Activated CD8-positive, alpha-beta memory T cell treated with anti-CD3 and anti-CD28 coated beads for 36 hours (primary cell): ENCODE results near the gene SMG7. TPM values are rescaled to one million over a fixed set of nuclear protein-coding genes. Genes with fewer than 3 reads are reported as not detected.

ENCODE experiments used
- CTCF ChIA-PET: fragments of 350-600 bp; sonication (Branson Sonifier 250); formaldehyde crosslinking; loops from one replicate; lab custom pipeline; 2021; ENCODE audit warnings: antibody characterized with exemption; lab: Charles Lee
- POLR2A ChIA-PET: fragments of 350-600 bp; sonication (Branson Sonifier 250); formaldehyde crosslinking; loops from one replicate; lab custom pipeline; 2021; ENCODE audit warnings: antibody characterized with exemption; lab: Charles Lee
- total RNA-seq, 2 experiments: library from RNA; stranded (reverse); gene quantifications; one replicate each; pipeline ENCODE4 v1.2.3, GENCODE V29; 2021

The SMG7 gene
- total RNA-seq, 2 experiments from 2014 or later = 72.3 to 75.9 TPM

DNA sequence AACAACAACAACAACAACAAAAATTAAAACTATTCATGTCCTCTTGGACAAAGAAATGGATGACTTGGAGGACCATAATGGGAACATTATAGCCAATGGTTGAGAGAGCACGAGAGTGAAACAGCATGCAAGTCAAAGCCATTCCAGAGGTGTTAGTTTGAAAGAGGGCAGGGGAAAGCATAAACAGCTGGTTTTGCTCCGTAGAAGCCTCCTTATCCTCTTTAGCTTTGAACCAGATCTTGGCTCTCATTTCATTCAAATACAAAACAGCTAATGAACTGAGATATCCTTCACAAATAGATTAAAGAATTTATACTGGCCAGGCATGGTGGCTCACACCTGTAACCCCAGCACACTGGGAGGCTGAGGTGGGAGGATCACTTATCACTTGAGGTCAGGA is 8.7 kb upstream of the SMG7 start:
- ChIA-PET CTCF (no interaction called here), POLR2A (no interaction called here)

DNA sequence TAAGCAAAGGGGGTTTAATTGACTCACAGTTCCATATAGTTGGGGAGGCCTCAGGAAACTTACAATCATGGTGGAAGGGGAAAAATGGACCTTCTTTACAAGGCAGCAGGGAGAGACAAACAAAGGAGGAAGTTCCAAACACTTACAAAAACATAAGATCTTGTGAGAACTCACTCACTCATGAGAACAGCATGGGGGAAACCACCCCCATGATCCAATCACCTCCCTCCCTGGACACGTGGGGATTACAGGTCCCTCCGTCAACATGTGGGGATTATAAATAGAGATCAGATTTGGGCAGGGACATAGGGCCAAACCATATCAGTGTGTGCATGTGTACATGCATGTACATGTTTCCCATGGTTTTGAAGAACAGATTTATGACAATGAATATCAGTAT is 5.5 kb upstream of the SMG7 start:
- ChIA-PET POLR2A (no interaction called here), CTCF (no interaction called here)

DNA sequence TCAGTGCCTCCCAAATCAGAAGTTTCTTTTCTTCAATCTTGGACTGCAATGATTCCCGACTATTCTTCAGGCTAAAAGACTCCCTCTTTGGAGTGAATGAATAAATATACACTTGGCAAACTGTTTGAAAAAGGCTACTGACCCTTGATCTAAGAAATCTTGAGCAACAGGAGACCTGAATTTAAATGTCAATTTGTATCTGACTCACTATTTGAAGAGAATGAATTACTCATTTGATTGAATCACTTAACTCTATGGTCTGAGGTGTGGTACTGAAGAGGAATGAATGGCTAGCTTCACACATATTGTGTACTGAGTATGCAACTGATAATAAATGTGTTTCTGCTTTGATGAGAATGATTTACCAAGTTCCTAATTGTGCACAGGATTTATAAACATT is 4.6 kb upstream of the SMG7 start:
- CTCF ChIA-PET = no interaction called here
- POLR2A ChIA-PET = no interaction called here

DNA sequence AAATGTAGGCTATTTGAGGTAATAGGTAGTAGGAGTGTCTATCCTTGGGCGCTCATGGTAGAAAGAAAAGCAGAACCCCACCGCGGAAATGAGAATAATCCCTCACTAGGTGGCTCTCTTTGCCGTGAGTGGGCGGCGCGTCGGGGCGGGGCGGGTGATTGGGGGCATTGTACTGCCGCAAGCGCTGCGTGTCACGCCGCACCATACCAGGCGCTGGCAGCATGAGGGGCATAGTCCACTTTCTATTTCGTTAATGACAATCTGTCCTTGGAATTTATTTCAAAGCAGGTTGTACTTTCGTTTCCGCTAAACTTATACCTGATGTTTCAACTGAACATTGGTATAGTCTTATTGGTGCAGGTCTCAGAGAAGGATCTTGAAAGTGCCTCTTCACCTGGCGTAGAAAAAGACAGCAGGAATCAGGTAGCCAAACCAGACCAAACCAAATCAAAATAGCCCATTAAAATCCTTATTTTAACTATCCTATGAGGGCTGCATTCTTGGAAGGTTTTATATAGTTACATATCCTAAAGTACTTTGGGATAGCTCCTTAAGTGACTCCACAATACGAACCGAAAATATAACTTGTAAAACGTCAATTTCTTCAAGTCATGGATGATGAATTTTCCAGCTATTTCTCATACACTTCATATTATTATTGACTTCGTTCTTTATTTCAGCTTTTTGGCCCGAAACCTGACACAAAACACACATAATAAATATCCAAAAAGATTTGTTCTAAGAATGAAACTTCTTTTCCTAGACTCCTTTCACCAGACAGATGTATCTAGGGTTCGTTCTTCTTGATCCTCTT is 1.9 kb upstream of the SMG7 start:
- ChIA-PET CTCF (interaction anchor here (0.7 kb wide), 1 partner anchor 36 kb away, joined by 3 read pairs; no protein-coding TSS in a partner anchor), POLR2A (no interaction called here)

DNA sequence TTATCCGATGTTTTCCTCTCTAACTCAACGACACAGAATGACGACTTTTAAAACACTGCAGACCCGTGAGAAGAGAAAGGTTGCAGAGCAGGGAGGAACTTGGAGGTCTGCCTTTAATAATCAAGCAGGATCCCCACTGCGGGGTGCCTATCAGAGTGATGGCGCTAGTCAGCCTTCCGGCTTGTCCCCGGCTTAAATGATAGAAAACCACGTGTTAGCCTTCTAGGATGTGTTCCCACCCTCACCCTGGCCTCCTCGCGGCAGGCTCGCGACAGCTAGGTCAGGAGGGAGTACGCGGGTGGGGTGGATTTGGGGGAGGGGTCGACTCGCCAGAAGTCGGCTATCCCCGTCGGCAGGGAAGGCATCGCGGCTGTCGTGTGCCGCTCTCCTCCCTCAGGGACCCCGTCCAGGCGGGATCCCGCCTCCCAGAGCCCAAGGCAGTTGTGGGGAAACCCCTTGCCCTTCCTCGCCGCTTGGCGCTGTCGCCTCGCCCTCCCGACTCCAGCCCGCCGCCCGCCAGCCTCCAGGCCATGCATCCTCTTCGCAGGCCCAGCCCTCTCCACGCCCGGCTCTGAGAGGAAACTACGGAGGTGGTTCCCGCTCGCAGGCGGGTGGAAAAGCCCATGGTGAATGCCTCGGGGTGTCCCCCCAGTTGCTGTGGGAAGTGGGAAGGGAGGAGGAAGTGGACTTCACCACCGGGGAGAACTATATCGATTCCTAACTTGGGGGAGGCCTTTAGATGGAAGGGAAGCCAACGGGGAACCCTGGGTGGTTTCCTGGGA is 1.1 kb upstream of the SMG7 start:
- CTCF ChIA-PET = interaction anchor here (0.6 to 0.7 kb wide), 2 partner anchors 35 to 50 kb away, joined by 3 read pairs; no protein-coding TSS in a partner anchor
- POLR2A ChIA-PET = interaction anchor here (1.2 kb wide), 1 partner anchor 163 kb away, joined by 7 read pairs; no protein-coding TSS in a partner anchor

DNA sequence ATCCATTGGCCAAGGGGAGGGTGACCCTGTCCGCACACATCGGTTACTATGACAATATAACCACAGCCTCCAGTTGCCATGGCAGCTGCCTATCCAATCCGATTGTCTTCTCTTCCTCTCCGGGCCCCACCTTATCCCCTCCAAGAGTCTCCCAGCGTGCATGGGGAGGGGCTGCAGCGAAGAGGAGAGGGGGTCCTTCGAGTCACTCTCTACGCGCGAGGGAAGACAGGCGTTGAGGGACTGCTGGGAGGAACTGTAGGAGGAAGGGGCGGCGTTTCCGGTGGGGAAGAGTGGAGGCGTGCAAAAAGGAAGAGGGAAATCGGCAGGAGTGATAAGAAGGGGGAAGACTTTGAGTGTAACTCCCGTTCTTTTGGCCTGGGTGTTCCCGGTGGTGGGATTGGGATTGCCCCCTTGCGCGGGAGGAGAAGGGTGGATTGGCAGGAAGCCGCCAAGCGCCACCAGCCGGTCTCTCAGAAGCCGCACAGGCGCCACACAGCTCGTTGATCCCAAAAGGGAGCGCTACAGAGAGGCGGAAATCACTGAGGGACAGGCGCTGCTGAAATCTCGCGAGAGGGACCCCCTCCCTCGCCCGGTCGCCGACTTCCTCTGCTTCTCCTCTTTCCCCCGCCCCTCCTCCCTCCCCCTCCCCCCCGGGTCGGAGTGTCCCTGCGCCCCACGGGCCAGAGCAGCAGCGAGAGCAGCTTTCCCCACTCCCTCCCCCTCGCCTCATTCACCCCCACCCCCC is 384 bp upstream of the SMG7 start:
- CTCF ChIA-PET = interaction anchor here (0.6 kb wide), 1 partner anchor 50 kb away, joined by 3 read pairs; no protein-coding TSS in a partner anchor
- POLR2A ChIA-PET = interaction anchor here (1.2 kb wide), 1 partner anchor 163 kb away, joined by 7 read pairs; no protein-coding TSS in a partner anchor

DNA sequence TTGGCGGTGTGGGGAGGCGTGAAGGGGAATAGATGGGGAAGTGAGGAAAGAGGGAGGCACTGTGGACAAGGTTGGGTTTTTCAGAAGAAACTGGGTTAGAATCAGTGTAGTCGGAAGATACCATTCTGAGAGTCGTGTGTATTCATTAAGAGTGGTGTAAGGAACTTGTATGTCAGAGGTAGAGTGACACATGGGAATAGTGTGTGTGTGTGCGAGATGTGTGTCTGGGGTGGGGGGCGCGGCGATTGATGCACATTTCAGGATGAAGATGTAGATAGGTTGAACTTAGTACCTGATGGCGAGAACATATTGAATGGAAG is 878 bp downstream of the SMG7 start:
- POLR2A ChIA-PET = no interaction called here
- CTCF ChIA-PET = no interaction called here

DNA sequence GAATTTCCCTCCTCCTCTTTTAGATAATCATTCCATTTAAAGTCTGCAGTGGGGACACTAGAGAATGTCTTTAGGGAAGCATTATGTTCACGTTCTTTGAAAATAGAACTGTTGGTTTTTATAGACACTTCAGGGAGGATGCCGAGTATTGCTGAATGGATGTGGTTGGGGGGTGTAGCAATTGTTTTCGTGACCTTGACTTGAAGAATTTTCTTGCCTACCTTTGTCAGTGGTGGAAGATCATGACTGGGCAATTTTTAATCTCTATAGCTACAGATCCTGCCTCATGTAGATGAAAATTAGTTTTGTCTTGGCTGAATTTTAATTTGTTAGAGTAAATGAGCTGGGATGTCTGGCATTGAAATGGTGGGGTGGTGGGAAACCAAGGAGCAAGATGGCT is 3.8 kb downstream of the SMG7 start:
- ChIA-PET POLR2A (no interaction called here), CTCF (no interaction called here)

DNA sequence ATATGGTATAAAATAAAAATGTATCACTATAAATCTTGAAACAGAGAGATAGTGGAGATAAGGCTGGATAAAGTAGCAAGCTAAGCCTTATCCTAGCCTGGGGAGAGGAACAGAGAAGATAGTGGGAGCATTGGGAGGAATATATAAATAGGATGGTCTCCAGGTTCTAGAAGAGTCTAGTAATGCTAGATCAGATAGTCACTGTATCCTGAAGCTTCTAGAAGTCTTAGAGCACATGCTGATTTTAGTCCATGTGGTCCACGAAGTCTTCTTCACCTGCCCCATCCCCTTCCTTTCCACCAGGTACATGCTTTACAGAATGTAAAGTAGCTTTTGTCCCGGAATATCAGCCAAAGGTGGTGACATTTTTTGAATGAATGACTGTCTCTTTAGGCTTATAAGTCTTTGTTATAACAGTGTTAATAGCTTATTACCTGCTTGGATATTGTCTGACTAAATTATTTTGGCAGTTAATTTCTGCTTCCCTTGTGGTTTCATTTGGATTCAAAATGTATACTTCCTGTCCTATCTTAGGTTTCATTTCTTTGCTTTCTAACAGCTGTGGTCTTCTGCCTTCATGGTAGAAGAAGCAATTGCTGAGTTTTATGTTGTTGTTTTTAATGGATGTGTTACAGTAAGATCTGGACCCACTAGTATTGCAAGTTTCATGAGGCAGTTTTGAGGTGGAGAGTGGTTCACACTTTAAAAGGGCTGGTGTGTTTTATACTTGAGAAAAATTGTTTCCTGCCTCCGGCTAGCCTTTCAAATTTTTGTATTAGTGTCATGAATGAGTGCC is 5.9 kb downstream of the SMG7 start:
- ChIA-PET POLR2A (no interaction called here), CTCF (interaction anchor here (0.6 kb wide), 1 partner anchor 28 kb away, joined by 3 read pairs; no protein-coding TSS in a partner anchor)

DNA sequence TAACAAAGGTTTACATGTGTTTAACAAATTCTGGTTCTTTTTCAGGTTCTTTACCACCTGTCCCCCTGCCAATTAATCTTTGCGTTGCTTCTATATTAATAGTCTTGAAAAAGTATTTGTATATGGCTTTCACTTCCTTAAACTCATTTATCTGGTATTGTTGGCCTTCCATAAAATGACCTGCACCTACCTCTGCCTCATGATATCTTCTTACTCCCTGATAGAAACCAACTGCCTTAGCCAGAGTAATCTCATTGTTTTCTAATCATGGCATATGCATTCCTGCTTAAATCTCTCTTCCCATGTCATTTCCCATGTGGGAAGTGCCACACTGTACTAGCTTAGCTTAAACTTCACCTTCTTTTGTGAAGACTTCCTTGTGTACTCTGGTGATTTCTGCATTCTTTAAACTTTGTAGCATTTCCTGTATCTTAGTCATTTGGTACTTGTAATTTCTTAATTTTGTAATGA is 8.7 kb downstream of the SMG7 start:
- CTCF ChIA-PET = no interaction called here
- POLR2A ChIA-PET = no interaction called here

DNA sequence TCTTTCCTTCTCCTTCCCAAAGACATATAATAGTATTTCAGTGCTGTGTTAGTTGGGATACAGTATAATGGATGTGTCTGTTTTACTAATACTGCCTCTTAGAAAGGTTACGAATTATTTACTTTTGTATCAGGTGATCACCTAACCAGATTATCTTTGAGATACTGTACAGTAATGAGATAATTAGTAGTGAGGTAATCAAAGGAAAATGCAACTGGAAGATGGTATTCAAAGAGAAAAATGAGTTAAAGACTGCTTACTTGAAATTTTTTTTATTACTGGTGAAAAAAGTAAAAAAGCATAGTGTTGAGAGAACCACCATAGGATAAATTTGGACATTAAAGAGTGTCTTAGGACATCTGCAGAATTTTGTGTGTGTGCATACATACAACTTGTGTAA is 10.9 kb downstream of the SMG7 start:
- ChIA-PET POLR2A (no interaction called here), CTCF (no interaction called here)

DNA sequence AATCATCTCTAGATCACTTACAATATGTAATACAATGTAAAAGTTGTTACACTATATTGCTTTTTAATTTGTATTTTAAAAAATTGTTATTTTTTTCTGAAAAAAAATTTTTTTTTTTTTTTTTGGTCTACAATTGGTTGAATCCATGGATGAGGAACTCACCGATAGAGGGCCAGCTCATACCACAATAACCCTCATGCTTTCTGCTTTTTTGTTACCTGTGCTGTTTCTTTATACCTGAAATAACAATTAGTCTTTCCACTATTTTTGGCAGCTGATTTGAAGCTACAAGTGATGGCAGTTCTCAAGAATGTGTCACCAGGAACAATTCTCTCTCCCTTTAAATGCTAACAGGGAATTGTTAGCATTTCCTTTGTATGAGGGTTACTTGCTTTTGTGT is 12.0 kb downstream of the SMG7 start:
- ChIA-PET POLR2A (no interaction called here), CTCF (no interaction called here)

DNA sequence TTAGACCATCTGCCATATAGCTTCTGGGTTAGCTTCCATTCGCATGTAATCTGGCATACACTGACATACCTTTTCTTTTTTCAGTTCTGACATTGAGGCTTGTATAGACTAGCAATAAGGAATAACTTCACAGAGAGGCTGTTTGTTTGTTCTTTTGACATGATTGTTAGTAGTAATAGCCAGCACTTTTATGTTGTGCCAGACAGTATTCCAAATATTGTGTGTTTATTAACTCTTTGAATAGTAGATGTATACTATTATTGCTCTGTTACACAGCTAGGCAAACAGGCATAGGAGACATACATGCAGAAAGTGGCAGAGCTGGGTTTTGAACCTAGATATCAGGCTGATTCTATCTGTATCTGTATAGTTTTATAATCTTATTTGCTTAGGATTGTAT is 12.6 kb downstream of the SMG7 start:
- POLR2A ChIA-PET = no interaction called here
- CTCF ChIA-PET = no interaction called here

DNA sequence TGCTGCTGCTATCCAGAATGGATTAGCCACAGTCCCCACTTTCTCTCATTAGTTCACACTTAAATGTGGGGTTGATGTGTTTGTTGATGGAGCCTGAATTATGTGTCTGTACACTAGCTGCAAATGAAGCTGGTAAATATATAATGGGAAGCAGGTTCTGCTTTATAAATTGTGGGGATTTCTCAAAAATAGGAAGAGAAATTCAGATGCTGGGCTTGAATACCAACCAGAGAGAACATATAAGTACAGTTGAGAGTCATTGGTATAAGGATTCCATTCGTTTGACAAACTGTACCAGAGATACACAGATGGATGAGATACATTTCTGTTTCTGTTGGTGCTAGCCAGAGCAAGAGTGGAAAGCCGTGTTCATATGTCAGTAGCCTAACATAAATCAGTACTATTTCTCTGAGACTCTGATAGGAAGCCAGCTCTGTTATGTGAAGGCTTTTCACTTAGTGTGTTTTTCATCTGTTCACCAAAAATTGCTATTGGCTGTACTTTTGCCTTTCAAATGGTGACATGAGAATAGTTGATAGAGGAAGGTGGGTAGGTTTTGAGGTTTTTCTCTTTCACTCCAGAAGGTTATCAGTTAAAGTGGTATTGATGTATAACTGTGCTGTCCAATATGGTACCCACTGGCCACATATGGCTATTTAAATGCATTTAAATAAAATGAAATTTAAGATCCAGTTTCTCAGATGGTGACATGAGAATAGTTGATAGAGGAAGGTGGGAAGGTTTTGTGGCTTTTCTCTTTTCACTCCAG is 15.6 kb downstream of the SMG7 start:
- POLR2A ChIA-PET = no interaction called here
- CTCF ChIA-PET = interaction anchor here (1.1 kb wide), 1 partner anchor 20 kb away, joined by 3 read pairs; no protein-coding TSS in a partner anchor

DNA sequence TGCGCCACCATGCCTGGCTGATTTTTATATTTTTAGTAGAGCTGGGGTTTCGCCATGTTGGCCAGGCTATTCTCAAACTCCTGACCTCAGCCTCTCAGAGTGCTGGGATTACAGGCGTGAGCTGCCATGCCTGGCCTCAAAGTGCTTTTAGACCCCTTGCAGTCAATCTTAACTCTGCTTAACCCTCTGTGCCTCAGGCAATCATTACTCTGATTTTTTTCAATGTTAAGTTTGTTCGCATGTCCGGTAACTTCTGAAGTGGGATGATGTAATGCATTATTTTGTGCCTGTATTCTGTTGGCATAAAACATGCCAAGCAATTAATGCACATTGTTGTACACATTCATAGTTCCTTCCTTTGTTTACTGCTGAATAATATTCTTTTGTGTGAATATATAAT is 18.6 kb downstream of the SMG7 start:
- CTCF ChIA-PET = no interaction called here
- POLR2A ChIA-PET = no interaction called here

DNA sequence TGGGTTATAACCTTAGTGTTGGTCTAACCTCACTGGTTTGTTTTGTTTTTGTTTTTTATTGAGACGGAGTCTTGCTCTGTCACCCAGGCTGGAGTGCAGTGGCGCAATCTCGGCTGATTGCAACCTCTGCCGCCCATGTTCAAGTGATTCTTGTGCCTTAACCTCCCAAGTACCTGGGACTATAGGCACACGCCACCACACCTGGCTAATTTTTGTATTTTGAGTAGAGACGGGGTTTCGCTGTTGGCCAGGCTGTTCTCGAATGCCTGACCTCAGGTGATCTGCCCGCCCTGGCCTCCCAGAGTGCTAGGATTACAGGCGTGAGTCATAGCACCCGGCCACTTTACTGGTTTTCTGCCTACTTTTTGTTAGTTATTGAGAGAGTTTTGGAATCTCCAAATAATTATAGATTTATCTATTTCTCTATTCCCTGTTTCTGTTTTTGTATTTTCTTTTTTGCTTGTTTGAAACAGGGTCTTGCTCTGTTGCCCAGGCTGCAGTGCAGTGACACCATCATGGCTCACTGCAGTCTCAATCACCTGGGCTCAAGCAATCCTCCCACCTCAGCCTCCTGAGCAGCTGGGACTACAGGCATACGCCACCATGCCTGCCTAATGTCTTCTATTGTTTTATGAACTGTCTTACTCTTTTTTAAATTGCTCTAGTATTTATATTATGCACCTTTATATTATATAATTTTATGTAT is 21.4 kb downstream of the SMG7 start:
- ChIA-PET POLR2A (interaction anchor here (0.6 kb wide), 1 partner anchor 15 kb away, joined by 9 read pairs; no protein-coding TSS in a partner anchor), CTCF (no interaction called here)

DNA sequence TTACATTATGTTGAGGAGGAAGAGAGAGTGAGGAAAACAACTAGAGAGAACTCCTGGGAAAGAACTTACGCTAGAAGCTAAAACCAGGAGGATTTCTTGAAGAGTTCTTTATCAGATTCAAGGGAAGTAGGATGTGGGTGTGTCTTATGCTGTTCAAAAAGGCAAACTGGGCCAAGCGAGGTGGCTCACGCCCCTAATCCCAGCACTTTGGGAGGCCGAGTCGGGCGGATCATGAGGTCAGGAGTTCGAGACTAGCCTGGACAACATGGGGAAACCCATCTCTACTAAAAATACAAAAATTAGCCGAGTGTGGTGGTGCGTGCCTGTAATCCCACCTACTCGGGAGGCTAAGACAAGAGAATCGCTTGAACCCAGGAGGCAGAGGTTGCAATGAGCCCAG is 23.1 kb downstream of the SMG7 start:
- POLR2A ChIA-PET = no interaction called here
- CTCF ChIA-PET = no interaction called here

DNA sequence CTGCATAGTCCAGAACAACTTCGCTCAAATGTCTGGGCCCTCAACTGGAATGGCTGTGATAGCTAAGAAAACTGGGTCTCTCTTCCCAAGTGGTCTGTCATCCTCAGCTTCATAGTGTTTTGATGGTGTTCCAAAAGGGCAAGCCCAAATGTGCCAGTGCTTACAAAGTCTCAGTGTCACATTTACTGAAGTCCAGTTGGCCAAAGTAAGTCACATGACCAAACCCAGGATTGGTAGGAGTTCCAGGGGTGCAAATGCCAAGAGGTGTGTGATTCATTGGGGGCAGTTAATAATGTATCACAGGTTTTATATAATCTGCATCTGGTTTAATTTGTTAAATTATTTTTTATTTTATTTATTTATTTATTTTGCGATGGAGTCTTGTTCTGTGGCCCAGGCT is 24.9 kb downstream of the SMG7 start:
- CTCF ChIA-PET = interaction anchor here (0.6 kb wide), 1 partner anchor 27 kb away, joined by 3 read pairs; no protein-coding TSS in a partner anchor
- POLR2A ChIA-PET = no interaction called here
